ENCODE results near the gene ASS1. TPM values are rescaled to one million over a fixed set of nuclear protein-coding genes. Genes with fewer than 3 reads are reported as not detected.

The ASS1 gene
- total RNA-seq, 1 donor from 2014 or later = 96.0 TPM

DNA sequence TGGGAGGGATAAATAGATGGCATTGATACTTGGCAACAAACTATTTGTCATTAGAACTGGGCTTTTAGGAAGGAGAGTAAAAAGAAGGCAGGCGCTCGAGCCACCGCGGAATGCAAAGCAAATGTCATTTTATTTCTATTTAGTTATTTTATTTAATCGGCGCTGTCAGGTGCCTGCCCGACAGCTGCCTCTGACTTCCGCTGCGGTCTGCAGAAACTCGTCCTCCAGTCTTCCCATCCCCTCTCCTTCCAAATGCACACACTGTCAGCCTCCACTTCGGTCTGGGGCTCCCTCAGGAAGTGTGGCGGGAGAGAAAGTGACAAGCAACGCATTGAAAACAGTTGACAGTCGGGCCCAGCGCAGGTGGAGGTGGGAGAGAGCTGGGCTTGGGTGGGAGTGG lies 29.3 kb downstream of the ASS1 start:
- no peak overlapping the region for H3K4me3 ChIP-seq
- H3K27ac ChIP-seq = no peak overlapping the region
- ATAC-seq (no peak), DNase-seq (no peak)
- H3K9me3 ChIP-seq = no peaks in the 10 kb centered on the region
- H3K36me3 ChIP-seq = no peaks in the 10 kb centered on the region
- TF ChIP-seq, protein P1, sequence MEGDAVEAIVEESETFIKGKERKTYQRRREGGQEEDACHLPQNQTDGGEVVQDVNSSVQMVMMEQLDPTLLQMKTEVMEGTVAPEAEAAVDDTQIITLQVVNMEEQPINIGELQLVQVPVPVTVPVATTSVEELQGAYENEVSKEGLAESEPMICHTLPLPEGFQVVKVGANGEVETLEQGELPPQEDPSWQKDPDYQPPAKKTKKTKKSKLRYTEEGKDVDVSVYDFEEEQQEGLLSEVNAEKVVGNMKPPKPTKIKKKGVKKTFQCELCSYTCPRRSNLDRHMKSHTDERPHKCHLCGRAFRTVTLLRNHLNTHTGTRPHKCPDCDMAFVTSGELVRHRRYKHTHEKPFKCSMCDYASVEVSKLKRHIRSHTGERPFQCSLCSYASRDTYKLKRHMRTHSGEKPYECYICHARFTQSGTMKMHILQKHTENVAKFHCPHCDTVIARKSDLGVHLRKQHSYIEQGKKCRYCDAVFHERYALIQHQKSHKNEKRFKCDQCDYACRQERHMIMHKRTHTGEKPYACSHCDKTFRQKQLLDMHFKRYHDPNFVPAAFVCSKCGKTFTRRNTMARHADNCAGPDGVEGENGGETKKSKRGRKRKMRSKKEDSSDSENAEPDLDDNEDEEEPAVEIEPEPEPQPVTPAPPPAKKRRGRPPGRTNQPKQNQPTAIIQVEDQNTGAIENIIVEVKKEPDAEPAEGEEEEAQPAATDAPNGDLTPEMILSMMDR (IDR thresholded peaks at IDR 0.05) = no peak
- H3K27me3 ChIP-seq = no peaks in the 10 kb centered on the region
- intact Hi-C loops (cut with DNase I) = no loop called here
- H3K4me1 ChIP-seq = no peaks in the 10 kb centered on the region

DNA sequence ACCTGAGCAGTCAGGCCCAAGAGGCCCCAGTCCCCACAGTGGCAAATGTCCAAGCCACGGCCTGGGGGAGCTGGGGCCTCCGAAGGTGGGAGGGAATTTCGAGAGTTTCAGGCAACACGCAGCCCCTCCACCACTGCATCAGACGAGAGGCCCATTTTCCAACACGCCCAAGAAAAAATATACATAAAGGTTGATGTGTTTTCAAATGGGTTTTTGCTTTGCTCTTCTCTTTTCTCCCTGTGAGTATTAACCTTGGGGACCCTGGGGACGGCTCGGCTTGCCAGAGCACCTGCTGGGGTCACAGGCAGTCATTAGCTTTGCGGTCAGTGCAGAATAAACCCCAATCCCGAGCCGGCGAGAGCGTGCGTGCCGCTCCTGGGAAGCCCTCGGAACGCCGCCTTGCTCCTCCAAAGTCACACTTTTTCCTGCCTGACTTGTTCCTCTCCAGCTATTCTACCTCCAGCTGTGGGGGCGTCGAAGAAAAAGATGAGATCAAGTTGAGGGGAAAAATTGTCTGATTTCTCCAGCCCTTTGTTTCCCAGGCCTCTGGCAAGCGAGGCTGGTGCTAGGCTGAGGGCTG lies 31.5 kb downstream of the ASS1 start:
- Histone ChIP-seq H3K27ac (no peak overlapping the region), H3K9me3 (no peaks in the 10 kb centered on the region), H3K36me3 (no peaks in the 10 kb centered on the region), H3K4me3 (no peak overlapping the region), H3K4me1 (no peaks in the 10 kb centered on the region), H3K27me3 (no peaks in the 10 kb centered on the region)
- no peak for ATAC-seq
- TF ChIP-seq, protein P1 (IDR thresholded peaks at IDR 0.05) = no peak
- no peak for DNase-seq
- intact Hi-C loops (cut with DNase I) = no loop called here

DNA sequence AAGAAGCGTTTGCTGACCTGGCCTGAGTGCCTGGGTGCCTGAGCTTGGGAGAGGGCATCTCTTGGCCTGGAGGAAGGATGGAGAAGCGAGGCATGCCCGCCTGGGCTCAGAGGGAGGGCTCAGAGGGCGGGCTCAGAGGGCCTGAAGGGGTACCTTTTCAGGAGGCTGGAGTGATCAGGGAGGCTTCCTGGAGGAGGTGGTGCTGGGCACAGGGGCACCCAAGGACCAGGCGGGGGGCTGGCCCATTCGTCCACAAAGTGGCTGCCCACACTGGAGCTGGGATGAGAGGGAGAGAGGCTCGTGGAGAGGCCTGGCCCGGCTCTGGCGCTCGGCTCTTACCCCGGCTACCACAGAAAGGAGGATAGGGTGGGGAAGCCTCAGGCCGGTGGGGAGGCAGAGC lies 32.8 kb downstream of the ASS1 start:
- no peaks in the 10 kb centered on the region for H3K36me3 ChIP-seq

GRCh38 chr9:130478152-130478551 lies 33.4 kb downstream of the ASS1 start:
- Histone ChIP-seq H3K9me3 (no peaks in the 10 kb centered on the region), H3K4me3 (no peak overlapping the region), H3K27me3 (no peaks in the 10 kb centered on the region), H3K27ac (no peak overlapping the region), H3K4me1 (no peaks in the 10 kb centered on the region), H3K36me3 (no peaks in the 10 kb centered on the region)
- intact Hi-C loops (cut with DNase I) = no loop called here
- DNase-seq = no peak
- TF ChIP-seq, protein P1 (IDR thresholded peaks at IDR 0.05) = no peak
- no peak for ATAC-seq

More for the DNA sequence above, 32.8 kb downstream of the ASS1 start:
- no peaks in the 10 kb centered on the region for H3K27me3 ChIP-seq
- TF ChIP-seq, protein P1 (IDR thresholded peaks at IDR 0.05) = no peak
- intact Hi-C loops (cut with DNase I) = no loop called here
- no peaks in the 10 kb centered on the region for H3K9me3 ChIP-seq
- ATAC-seq = no peak
- no peak for DNase-seq
- no peak overlapping the region for H3K4me3 ChIP-seq
- no peaks in the 10 kb centered on the region for H3K4me1 ChIP-seq
- no peak overlapping the region for H3K27ac ChIP-seq

GRCh38 chr9:130478736-130479575 lies 34.2 kb downstream of the ASS1 start:
- ATAC-seq (no peak), DNase-seq (no peak)
- Histone ChIP-seq H3K27me3 (no peaks in the 10 kb centered on the region), H3K36me3 (no peaks in the 10 kb centered on the region), H3K9me3 (no peaks in the 10 kb centered on the region), H3K27ac (no peak overlapping the region), H3K4me3 (no peak overlapping the region), H3K4me1 (no peaks in the 10 kb centered on the region)
- intact Hi-C loops (cut with DNase I) = no loop called here
- TF ChIP-seq, protein P1 (IDR thresholded peaks at IDR 0.05) = no peak
